ENCODE measurements around the gene SPNS3.

Gene SPNS3

DNA sequence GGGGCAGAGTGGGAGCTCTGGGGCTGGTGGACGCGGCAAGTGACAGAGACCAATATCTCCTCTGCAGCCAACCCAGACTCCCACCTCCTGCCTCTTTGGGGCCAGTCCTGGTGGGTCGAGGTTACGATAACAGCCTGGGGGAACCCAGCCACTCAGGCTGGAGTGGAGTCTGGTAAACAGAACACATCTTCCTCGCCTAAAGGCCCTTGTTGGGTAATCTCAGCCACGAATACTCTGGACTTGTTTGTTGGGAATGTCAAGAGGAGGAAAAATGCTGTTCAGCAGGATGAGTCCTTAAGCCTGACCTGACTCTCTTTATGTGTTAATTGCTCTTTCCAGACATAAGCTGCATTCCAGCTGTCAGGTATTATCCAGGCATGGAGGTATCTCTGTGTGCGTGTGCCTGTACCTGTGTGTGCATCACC lies 56.9 kb downstream of the SPNS3 start:
- no peak for DNase-seq

DNA sequence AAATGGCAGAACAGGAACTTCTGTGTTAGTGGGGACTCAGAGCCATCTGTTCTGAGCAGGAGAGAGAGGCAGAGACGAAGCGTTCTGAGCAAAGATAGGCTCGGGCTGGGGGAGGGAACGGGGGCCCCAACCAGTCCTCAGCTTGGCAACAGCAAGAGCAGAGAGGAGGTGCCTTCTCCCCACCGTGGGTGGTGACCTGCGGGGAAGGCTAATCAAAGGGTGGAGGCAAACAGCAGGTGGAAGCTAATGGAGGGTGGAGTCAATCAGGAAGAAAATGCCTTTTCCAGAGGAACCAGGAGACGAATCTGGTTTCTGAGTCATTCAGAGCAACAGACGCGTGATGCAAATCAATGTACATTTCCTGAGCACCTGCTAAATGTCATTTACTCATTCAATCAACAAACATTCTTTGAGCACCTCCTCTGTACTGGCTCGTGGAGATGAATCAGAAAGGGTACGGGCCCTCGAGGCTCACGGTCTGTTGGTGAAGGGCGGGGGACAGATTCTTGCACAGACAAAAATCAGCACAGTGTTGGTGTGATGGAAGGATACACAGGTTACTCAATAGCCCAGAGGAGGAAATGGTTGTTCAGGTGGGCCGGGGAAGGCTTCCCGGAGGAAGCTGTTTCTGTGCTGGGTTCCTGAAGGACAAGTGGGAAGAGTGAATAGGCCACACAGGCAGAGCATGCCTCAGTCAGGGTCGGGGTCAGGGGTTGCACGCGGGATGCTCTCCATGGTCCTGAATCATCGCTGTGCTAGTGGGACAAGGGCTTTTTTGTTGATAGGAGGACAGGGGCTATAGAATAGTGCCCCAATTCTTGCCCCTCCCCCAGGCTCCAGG lies 59.2 kb downstream of the SPNS3 start:
- peak; percentile 26 for DNase-seq

DNA sequence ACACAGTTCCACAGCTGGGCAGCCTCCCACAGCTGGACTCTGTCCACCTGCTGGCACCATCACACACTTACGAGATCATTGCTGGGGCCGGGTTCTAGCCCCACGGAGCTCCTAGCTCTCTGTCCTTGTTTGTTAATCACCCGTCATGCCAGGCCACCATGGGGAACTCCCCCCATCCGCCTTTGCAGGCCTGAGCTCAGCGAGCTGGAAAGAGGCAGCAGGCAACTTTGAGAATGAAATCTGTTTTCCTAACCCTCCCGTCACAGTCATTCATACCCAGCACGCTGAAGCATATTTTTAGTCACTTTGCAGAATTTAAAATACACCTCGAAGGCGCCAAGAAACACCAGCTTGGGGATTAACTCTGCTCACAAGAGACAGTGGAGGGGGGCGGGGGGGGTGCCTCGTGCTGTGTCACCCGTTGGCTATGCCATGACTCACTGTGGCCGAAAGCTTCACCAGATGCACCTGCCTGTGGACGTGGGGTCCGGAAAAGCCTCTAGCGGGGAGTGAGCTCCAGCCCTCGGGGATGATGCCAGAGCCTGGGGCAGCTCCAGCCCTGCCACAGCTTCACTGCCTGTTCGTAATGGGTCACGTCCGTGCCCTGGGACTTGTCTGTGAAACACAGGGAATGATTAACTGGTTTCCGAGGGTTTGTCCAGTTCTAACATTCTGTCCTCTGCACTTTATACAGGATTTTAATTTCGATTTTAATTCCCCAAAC lies 63.5 kb downstream of the SPNS3 start:
- DNase-seq: peak; percentile 22

DNA sequence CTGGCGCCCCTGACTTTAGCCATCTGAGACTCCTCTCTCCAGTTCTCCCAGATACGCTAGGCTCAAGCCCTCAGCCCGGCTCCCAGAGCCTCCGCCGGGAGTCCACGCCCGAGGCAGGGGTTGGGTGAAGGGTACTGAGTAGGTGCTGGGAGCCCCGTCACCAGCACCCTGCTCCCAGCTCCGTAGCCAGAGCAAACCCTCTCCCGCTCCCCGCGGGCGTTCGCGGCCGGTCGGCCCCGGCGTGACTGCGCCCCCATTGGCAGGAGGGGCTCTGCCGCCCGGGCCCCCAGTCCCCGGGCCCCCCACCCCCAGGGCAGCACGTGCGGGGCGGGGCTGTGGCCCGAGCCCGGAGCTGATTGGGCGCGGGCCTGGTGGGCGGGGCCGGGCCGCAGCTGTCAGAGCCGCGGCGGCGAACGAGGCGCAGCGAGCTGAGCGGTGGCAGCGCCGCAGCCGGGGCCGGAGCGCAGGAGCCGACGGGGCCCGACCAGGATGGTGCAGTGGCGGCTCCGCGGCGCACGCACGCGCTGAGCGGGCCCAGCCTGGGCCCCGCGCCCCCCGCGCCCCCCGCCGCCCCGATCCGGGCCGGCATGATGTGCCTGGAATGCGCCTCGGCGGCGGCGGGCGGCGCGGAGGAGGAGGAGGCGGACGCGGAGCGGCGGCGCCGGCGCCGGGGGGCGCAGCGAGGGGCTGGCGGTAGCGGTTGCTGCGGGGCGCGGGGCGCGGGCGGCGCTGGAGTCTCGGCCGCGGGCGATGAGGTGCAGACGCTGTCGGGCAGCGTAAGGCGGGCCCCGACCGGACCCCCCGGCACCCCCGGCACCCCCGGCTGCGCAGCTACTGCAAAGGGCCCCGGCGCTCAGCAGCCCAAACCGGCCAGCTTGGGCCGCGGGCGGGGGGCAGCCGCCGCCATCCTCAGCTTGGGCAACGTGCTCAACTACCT lies 65.0 kb downstream of the SPNS3 start, which contains the start of gene SPNS2:
SPNS2 (plus strand) TSS at position 421 of the 937 bp plus-strand sequence; CDS start at position 588, 167 bp downstream.
- peak; percentile 44 for DNase-seq

DNA sequence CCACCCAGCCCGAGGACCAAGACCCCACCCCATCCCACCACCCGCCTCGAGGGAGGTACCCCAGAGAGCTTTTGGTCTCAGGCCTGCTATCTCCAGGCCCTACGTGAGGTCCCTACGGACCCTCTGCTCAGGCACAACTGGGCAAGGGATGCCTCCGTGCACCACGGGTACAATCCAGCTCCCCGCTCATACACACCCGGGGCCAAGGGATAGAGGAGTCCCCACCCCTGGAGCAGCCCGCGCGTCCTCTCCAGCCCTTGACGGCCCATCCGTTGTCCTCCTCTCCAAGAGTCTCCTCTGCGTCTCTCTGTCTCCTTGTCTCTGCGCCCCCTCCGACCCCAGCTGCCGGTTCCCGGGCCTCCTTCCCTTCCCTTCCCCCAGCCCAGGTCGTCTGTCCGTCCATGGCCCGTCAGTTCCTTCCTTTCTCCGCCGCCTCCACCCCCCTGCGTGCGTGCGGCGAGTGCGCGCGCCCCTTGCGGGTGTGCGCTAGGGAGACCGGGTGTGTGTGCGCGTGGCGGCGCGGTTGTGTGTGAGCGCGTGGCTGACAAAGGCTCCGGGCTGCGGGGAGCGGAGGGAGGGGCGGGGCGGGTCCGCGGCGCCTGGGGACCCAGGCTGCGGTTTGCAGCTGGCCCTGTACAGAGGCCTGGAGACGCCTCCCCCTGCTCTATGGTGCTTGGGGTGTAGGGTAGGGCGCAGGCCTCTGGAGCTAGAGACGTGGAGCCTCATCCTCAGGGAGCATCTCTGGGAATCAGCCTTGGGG lies 65.9 kb downstream of the SPNS3 start:
- no peak for DNase-seq

DNA sequence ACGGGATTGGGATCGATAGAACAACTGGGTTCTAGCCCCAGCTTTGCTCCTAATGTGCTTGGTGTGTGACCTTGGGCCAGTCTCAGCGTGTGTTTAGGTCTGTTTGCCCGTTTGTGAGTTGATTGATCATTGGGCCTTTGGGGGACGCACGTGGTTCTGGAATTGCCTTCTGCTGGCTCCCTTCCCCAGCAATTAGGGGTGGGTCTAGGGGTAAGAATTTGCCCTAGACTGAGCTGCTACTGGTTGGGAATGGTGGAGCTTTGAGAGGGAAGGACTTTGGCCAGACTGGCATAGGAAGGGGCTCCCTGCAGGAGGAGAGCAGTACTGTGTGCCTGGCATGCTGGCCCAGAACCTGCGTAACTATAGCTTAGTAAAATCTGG lies 66.4 kb downstream of the SPNS3 start:
- no peak for DNase-seq

DNA sequence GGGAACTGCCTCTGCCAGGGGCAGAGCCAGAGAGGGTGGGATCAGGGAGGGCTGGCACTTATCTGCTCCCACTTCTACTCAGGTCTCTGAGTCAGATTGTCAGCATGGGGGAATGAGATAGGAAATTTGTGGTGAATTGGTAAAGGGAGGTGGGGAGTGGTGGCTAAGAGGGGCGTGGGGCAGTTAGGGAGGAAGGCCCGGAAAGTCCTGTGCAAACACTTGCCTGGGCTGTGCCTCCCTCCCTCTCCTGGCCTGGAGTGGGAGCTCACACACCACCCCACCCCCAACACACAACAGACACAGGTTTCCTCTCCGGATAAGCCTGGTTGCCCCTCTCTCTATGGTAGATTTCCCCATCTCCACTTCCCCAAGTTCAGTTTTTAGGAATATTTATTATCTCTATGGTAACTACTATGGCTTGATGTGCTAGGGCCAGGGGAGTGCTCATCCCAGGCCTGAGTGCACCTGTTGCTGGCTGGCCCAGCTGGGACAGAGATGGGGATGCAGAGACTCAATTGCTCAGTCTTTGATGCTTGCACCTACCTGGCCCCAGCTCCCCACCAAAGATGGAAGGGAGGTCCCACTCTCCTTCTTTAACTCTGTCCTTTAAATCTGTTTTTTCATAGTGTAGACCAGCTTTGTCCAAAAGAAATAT lies 67.7 kb downstream of the SPNS3 start:
- DNase-seq: no peak

DNA sequence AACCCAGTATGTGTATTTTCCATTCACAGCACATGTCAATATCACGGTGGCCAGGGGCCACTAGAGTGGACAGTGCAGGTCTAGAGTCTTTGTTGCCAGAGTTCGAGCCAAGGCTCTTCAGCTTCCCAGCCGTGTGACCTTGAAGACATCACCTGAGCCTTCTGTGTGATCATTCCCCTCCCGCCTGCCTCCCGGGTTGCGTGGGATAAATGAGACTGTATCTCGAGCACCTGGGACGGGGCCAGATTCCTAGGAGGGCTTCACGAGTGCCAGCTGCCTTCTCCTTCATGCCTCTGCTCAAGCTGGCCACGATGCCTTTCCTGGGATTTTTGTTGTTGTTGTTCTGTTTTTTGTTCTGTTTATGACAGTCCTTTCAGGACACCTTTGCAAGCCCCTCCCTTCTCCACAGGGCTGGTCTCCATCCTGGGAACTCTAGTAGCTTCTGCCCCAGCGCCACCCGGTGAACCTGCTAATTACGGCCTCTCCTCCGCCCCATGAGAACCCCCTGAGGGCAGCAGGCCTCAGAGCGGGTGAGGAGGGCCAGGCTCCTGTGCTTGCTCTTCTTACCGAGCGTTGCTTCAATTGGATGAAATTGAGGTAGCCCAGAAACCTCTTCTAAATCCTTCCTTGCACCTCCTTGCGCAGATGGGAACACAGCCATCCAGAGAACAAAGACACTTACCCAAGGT lies 68.9 kb downstream of the SPNS3 start:
- no peak for DNase-seq

DNA sequence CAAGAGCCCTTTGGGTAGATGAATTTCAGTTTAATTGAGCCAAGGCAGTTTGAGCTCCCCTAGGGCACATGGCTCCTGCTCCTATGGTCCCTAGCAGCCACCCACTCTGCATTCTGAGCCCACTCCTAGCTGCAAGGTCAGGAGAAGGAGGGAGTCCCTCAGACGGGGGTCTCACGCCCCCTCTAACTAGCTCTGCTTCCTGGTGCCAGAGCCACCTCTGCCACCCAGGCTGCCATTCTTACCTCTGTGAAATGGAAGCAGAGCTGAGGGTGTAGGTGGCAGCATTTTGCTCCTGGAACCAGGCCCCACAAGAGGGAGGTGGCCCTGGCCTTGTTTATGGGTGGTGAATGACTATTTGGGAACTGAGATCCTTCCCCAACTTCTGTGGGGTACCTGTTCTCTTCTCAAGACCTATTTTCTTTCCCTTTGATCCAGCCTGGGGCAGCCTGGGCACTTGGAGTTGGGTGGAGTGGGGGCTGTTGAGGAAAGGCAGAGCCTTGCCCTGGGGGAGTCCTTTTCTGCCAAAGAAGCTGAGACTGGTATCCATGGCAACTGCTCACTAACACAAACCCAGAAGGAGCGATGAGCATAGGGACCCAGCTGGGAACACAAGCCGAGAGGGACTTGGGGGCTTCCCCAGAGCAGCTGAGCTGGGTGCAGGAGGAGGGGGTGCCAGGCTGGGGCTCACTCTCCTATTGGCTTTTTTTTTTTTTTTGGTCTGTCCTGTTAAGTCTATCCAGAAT lies 69.7 kb downstream of the SPNS3 start:
- DNase-seq: no peak

DNA sequence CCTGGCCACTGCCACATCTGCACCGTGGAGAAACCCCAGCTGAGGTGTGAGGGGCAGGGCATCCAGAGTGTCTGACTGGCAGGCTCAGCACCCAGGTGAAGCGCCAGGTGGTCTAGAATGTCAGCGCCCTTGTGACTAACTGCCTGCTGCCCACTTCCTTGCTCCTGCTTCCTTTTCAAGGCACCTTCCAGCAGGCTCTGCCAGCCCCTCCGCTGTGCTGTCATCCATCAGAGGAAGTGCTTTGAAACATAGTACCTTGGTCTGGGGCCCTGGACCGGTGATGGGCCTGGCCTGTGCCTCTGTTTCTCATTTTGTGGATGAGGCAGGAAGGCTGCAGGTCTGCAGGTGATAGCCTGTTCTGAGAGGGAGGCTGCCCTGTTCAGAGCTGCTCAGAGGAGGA lies 70.4 kb downstream of the SPNS3 start:
- no peak for DNase-seq

DNA sequence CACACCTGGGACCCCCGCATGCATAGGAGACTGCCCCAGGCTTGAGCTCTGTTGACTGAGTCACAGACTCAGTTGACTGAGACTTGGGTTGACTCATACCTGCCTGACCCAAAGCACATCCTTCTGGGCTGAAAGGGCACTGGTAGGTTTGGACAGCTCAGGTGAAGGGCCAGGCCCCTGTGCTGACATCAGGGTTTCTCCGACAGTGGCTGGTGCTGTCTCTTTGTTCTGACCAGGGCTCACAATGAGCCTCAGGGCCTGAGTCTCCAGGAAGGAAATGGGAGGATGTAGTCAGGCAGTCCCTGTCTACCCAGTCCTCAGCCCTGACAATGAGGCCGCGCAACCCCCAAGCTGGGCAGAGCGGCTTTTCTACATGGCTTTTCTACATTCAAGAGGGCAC lies 71.4 kb downstream of the SPNS3 start:
- no peak for DNase-seq

DNA sequence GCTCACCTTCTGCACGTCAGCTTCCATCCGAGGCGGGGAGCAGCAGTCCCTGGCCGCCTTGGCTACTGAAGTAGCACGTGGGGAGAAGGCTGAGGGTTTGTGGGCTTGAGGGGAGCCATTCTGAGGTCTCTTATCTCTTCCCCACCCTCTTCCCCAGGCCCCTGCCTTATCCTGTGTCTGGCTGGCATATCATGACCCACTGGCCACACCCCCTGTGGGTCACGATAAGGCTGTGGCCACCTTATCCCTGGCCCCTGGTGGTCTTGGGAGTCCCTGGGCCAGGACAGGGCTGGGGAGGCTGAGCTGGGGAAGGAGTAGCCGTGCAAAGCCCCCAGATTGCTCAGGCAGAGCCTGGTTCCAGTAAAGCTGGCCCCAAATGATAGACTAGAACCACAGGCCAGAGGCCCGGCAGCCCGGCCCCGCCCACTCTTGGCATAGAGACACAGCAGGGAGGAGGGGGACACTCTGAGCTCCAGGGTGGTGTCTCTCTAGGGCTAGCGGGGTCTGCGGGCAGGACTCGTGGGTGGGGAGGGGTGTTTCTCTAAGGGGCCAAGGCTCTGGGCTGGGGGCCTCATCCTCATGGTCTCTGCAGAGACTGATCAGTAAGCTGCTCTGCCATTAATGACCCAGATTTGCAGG lies 72.6 kb downstream of the SPNS3 start:
- DNase-seq: no peak

DNA sequence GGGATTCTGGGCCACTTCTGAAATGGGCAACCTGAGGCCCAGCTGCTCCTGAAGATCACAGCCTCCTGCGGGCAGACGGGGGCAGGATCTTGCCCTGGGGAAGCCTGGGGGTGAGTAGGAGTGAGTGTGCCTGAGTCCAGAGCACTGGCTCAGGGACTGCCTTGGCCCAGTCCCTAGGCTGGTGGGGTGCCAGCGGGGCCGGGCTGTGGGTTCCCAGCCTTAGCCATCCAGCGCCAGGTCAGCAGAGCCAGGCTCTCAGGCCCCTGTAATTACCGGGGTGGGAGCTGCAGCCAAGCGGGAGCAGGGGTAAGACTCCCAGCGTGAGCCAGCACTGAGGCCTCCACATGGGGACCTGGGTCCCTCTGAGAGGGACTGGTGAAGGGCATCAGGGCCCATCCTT lies 73.2 kb downstream of the SPNS3 start:
- DNase-seq: no peak

DNA sequence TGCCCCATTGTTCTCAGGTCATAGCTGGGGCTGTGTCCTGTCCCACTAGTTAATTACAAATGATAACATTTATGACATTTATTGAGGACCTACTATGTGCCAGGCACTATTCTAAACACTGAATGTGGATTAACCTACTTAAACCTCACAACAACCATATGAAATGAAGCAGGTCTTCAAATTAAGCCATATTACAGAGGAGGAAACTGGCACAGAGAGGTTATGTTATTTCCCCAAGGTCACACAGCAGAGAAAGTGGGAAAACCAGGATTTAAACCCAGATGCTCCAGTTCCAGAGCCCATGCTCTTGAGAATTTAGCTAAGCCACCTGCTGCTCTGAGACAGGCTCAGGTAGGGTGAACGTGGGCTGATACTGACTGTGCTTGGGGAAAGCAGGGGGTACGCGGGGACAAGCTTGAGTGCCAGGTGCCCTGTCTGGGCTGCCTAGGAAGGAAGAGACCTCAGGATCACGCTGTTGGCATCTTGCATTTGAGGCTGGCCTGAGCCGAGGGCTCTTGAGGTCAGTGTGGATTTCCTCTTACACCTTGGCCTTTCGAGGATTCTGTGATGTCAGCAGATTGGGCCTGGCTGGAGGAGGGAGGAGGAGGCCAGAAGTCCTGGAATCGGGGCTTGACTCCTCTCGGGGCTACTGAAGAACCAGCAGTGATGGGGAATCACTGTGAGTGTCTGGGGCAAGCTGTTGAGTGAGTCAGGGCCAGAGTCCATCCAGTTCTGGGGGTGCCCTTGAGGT lies 73.8 kb downstream of the SPNS3 start:
- DNase-seq: no peak

DNA sequence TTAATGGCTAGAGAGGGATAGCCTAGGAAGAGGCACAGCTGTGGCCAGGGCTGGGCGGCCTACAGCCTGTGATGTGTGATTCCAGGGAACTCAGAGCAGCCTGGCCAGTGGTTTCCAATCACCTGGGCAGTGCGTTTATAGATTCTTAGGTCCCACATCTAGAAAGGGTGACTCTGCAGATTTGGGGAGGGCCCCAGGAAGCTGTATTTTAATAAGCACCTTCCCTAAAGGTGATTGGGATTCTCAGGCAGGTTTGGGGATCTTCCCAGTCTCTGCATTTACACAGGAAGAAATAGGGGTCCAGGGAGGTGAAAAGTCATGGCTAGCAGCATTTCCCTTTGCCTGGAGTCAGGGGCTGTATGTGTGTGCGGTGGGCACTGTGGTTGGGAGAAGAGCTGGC lies 74.5 kb downstream of the SPNS3 start:
- DNase-seq: no peak

DNA sequence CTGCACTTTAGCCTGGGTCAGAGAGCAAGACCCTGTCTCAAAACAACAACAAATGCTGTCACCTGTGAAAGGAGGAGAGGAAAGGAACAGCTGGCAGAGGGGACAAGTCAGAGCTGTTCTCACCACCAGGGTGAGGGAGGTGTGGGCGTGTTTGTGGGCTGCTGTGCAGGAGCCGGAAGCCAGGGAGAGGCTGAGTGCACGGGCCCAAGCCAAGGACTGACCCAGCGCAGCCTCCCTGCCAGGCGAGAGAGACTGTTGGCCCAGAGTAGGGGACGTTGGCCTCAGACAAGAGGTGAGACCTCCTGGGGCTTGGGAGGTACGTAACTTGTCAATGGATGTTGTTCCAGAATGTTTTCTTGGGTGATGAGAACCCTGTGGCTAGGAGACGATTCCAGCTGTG lies 75.7 kb downstream of the SPNS3 start:
- DNase-seq: no peak

DNA sequence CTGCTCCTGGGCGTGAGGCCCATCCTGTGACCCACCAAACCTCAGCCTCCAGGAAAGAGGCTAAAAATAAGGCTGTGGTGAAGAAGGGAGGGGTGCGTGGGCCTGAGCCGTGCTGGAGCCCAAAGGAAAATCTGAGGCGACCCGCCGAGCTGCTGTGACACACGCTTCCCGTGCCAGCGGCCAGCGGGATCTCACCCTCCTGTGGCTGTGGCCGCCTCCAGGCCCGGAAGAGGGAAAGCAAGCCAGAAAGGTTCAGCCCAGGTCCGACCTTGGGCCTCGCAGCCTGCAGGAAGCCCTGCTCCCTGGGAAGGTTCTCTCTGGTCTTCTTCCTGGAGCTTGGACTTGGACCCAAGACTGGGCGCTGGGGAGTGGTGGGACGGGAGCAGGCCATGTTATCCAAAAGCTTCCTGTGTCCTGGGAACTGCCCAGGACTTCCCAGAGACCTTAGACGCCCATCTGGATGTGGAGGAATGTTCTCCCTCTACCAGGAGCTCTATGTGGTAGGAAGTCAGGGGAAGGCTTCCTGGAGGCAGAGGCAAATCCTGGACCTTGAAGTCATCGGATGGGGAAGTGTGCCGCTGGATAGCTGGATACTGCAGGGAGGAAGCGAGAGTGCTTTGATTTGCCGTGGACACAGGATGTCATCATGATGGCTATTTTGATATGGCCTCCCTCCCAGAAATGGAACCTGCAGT lies 76.3 kb downstream of the SPNS3 start:
- DNase-seq: no peak

DNA sequence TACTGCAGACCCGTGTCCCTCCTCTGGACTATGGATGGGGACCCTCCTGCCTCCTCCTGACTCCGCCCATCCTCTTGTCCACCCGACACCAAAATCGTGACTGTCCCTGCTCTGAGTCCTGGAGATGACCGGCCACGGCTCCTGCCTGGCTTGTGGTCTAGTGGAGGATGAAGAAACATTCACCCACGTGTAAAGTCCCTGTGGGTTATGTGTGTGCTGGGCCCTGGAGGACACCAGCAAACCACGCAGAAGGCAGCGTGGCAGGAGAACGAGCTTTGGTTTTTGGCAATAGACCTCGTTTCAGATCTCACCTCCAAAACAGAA lies 76.8 kb downstream of the SPNS3 start:
- DNase-seq: no peak
